OCI-LY3 (cell line): ENCODE results near the gene TRIM38.

Source experiments
- CTCF ChIP-seq: fragments of 200-600, 300-600 bp; sonication (generic); IDR thresholded peaks from 2 replicates; pipeline ENCODE4 v1.5.1; 2014; ENCODE audit warnings: antibody characterized with exemption, low read length, low read depth
- EZH2phosphoT487 ChIP-seq: fragments of 200-600 bp; shearing (Covaris generic); IDR thresholded peaks from 2 replicates; pipeline ENCODE4 v1.6.1; 2018; ENCODE audit warnings: antibody characterized with exemption, mixed run types, low read depth

DNA sequence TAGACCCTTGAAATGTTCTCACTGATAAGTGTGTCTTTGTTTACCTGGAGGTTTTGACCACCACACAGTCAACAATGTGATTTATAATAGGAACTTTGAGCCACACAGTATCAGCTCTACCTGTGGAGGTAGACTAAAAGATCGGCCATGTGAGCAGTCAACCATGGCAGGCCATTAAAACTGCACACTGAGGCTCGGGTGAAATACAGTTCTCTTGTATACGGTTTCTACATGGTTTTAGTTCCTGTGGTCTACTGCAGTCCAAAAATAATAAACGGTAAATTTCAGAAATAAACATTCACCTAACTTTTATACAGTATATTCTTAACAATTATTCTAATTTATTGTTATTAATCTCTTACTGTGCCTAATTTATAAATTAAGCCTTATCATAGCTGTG is 47.2 kb downstream of the TRIM38 start:
- no peak for TF ChIP-seq CTCF
- TF ChIP-seq EZH2phosphoT487 = no peak
